ENCODE data around the gene IMP3. TPM values are rescaled to one million over a fixed set of nuclear protein-coding genes. Genes with fewer than 3 reads are reported as not detected.
"Not testable (repeated sequence)": the region's sequence is repeated elsewhere in the genome, so short reads cannot be mapped to it uniquely, and the experiment has no call there.

The IMP3 gene, protein sequence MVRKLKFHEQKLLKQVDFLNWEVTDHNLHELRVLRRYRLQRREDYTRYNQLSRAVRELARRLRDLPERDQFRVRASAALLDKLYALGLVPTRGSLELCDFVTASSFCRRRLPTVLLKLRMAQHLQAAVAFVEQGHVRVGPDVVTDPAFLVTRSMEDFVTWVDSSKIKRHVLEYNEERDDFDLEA
- total RNA-seq, result 127 and 146 TPM in 2 replicates
- polyA plus RNA-seq (2012), result 52.5 TPM

DNA sequence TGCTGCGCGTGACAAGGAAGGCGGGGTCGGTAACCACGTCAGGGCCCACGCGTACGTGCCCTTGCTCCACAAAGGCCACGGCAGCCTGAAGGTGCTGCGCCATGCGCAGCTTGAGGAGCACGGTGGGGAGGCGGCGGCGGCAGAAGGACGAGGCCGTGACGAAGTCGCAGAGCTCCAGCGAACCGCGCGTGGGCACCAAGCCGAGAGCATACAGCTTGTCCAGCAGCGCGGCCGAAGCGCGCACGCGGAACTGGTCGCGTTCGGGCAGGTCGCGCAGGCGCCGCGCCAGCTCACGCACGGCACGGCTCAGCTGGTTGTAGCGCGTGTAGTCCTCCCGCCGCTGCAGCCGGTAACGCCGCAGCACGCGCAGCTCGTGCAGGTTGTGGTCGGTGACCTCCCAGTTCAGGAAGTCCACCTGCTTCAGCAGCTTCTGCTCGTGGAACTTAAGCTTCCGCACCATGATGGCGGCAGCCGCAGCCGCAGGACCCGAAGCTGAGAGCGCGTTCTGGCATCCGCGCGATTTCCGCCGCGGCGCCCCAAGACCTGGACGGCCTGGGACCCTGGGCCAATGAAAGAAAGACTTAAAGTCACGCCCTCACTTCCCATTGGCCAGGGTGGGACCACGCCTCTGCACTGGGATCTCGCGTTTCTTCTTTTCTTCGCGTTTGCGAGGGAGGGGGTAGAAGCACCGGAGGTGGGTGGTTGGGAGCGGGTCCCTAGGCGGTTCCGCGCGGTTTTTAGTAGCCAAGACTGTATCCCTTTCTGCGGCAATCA is at the start of gene IMP3:
Gene IMP3, minus strand, starts transcription at position 516 of the 774 bp plus-strand sequence. Its CDS starts 56 bp downstream, at position 460.
- peak; percentile 99 for DNase-seq (ENCODE audit: low read depth)

DNA sequence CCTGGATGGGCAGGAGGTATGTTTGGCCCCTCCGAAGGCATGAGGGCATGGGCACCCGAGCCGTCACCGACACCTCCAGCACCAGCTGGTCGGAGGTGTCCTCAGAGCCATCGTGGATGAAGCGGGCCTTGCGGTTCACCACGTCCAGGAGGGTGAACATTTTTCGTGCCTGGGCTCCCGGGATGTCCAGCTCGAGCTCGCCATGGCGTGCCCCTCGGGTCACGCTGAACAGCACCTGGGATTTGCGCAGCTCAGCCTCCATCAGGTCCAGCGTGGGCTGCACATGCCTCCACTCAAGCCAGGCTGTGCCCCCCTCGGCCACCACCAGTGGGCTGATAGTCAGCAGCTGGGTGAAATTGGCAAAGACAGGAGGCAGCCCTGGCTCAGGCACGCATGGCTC is 49.4 kb upstream of the IMP3 start:
- DNase-seq (ENCODE audit: low read depth), result not testable (repeated sequence)

DNA sequence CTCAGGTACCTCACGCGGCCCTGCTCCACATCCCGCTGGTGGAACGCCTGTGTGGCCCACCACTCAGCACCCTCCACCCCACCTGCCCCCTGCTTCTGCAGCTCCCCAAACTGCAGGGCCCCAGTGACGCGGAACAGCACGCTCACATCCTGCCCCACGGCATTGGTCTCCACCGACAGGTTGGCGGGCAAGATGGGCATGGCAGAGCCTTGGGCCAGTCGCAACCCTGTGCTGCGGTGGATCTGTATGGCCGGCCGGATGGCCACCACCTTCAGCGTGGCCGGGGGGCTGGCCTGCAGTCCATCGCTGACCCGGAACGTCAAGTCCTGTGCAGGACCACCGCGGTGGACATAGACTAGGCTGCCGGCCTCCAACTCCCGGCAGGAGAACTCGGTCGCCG is 48.8 kb upstream of the IMP3 start:
- no peak for DNase-seq (ENCODE audit: low read depth)

DNA sequence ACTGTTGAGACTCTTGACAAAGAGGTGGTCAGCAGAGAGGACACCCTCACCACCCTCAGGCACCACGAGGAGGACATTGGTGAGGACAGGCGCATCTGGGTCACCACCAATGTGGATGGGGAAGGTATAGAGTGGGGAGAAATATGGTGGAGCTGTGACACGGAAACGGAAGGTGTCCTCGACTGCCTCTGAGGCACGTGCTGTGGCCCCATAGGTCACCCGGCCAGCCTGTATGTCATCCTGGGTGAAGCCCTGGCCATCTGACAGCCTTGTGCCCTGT is 48.2 kb upstream of the IMP3 start:
- DNase-seq (ENCODE audit: low read depth), result no peak

DNA sequence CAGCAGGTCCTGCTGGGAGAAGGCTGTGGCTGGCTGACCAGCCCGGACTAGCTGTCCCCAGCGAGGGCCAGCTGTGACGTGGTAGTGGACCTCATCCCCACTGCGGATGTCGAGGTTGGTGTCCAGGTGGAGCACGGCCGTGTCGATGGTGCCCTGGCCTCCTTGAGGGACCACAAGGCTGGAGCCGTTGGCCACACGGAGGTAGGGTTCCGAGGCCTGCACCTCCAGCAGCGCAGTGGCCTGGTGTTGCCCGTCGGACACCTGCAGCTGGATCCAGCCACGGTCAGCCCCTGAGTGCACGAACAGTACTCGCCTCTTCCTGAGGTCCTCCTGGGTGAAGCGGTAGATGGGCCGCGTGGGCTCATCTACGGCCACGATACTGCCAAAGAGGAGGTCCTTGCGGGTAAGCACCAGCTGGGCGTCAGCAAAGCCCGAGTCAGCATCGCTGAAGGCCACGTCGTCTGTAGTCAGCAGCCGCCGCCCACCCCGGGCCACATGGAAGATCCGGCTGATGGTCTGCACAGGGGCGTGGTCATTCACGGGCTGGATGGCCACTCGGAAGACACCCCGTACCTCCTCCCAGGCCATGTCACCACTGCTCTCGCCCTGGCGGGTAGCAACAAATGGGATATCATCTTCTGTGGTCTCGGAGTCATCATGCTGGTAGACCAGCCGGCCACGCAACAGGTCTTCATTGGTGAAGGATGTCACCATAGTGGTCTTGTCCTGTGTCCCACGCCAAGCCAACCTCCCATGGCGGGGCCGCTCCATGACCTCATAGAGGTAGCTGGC is 47.7 kb upstream of the IMP3 start:
- no peak for DNase-seq (ENCODE audit: low read depth)

DNA sequence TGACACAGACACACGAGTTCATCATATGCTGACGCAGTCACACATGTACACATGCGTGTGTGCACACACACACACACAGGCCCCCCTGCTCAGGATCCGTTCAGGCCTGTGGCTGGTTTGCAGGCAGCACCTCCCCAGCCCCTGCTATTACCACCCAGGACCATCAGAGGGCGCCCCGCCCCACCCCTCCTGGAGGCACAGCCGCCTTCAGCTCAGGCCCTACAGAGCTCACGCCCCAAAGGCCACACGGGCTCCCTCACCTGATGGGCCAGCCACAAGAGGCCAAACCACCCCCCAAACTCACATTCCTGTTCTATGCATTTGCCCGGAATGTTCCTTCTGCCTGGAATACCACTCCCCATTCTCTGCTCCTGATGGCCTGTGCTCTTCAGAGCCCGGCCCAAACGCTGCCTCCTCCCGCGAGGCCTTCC is 46.2 kb upstream of the IMP3 start:
- DNase-seq (ENCODE audit: low read depth), result peak; percentile 68

DNA sequence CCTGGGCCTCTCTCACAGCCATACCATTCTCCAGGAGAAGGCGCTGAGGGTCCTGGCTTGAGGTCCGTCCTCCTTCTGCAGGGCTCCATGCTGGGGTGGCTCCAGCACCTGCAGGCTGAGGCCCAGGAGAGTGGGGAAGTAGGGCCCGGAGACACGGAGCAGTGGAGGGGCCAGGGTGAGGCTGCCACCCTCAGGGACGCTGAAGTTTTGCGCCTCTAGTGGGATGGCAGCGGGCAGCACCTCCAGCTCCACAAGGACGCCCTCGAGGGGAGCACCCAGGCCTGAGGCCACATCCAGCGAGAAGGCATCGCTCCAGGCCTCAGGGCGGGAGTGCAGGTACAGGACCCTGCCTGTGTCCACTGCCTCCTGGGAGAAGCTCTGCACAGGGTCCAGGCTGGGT is 45.2 kb upstream of the IMP3 start:
- DNase-seq (ENCODE audit: low read depth), result no peak

DNA sequence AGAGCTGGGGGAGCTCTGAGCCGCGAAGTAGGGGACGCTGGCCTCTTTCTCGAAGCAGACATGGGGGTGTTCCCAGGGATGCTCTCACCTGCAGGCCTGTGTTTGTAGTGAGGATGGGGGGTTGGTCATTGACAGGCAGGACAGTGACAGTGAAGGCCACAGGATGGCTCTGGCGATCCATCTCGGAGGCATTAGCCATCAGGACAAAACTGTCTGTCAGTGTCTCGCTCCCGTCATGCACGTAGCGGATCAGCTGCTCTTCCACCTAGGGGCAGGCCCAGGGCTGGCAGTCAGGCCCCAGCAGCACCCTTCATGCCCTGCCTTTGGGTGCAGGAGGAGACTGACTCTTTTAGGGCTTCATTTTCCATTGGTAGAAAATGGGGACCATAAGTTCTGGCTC is 44.6 kb upstream of the IMP3 start:
- no peak for DNase-seq (ENCODE audit: low read depth)

DNA sequence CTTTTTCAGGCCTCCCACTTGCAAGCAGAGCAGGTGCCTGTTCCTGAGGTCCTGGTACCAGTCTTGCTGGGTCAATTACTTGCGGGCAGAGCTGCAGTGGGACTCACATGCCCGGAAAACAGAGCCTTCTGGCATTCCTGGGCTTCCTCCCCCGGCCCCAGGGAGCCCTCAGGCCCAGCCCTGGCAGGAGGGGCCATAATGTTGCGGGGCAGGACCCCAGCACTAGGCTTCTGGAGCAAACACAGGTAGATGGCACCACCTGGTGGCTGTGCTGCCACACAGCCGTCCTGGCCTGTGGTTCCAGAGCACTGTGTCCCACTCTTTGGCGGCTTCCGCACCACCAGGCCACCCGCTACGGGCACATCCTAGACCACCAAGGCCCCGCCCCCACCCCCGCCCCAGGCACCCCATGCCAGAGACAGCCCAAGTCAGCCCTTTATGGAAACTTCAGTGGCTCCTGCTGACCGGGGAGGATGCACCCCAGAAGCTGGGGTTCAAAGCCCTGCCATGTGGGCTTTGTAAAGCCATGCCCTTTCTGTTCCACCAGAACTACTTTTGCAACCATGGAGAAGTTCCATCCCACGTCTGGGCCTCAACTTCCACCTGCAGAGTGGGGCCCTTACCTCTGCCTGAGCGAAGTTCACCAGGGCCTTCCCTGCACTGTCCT is 43.8 kb upstream of the IMP3 start:
- peak; percentile 59 for DNase-seq (ENCODE audit: low read depth)

DNA sequence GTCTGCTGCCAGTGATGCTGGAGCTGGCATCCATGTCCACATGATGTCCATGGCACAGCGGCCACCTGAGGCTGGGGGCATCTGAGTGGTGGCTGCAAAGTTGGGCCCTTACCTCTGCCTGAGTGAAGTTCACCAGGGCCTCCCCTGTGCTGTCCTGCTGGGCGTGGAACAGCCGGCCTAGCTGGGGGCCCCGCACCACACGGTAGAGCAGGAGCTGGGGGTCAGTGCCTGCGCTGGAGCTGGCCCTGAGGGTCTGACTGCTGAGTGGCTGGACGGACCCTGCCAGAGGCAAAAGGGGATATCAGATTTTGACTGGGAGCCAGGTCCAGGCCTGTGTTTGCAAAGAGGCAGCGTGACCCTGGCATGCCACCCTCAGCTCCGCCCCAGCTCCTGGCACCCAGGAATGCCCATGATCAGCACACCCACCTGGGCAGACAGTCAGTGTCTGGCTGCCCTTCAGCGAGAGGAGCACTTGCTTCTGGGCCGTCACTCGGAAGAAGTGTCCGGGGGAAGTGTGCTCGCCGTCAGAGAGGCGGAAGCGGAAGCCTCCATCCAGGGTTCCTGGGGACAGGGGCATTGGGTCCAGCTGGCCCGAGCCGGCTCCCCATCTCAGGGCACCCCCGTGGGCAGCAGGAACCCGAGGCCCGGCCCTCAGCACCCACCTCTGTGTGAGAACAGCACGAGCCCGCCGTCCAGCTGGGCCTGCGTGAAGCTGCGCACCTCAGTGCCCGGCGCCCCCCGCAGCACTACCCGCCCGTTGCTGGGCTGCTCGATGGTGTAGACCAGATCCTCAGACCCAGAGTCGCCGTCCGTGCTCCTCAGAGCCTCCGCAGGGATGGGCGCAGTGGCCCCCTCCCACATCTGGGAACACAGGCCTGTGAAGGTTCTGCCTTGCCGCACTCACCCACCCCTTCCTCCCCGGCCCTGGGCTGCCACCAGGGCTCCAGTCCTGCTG is 42.4 kb upstream of the IMP3 start:
- no peak for DNase-seq (ENCODE audit: low read depth)

DNA sequence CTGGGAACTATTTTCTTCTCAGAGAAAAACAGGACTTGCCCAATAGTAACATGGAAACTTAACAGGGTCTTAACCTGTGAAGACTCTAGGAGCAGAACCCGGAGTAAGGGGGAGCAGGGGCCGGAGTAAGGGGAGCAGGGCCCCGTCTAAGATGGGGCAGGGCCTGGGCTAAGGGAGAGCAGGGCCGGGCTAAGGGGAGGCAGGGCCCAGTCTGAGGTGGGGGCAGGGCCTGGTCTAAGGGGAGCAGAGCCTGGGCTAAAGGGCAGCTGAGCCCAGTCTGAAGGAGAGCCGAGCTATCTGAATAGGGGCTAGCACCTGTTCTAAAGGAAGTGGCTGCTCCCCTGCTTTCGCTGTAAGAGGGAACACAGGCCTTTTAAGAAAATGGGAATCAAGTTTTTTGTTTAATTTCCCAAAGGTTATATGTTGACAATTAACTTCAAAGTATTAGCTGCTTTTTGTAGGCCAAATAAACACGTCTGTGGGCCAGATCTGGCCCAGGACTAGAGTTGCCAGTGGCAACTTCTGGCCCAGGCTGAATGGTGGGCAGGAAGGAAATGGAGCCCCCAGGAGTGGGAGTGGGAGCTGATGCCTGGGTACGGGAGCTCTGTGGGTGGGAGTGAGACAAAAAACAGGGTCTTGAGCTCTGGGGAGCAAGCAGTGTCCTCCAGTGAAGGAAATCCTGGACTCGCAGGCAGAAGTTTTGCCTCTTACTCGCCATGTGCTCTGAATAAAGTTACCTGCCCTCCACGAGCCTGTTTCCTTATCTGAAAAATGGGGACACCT is 40.2 kb upstream of the IMP3 start:
- no peak for DNase-seq (ENCODE audit: low read depth)

DNA sequence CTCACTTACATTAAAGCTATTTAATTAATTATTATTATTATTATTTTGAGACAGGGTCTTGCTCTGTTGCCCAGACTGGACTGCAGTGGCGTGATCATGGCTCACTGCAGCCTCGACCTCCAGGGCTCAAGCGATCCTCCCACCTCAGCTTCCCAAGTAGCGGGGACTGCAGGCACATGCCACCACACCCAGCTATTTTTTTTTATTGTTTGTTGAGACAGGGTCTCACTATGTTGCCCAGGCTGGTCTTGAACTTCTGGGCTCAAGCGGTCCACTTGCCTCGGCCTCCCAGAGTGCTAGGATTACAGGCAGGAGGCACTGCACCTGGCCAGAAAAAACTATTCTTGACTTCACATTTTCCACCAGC is 38.3 kb upstream of the IMP3 start:
- not testable (repeated sequence) for DNase-seq (ENCODE audit: low read depth)

DNA sequence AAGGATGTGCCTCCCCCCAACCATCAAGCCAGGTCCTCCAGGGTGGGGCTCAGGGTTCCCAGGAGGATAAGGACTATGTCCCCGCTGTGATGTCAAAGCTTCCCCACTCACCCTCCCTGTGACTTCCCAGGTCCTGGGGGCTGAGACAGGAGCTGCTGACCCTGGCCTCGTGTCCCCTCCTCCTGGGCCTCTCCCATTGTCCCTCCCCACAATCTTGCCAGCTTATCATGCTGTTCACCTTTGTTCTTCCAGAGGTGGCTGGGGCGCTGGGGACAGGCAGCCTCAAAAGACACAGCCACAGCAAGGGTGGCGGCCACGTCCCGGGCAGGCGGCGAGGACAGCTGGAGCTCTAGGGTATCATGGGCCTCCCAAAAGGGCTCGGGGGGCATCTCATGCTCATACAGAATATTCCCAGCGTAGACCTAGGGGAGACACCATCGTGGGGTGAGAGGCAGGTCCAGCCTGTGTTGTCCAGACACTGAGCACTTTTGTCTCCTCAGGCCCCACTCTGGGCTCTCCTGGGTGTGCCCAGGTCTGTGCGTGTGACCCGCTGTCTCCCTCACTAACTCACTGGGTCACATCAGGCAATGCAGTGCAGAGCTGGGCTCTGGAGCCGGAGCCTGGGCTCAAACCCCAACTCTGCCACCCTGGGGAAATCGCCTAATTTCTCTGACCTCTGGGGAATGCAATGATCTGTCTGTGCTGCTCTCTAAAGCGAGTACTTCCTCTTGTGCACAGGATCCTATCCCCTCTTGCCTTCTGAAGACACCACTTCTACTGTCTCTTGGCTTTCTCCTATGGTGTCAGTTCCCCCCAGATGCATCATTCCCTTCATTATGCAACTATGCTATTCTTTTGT is 37.7 kb upstream of the IMP3 start:
- DNase-seq (ENCODE audit: low read depth), result no peak

DNA sequence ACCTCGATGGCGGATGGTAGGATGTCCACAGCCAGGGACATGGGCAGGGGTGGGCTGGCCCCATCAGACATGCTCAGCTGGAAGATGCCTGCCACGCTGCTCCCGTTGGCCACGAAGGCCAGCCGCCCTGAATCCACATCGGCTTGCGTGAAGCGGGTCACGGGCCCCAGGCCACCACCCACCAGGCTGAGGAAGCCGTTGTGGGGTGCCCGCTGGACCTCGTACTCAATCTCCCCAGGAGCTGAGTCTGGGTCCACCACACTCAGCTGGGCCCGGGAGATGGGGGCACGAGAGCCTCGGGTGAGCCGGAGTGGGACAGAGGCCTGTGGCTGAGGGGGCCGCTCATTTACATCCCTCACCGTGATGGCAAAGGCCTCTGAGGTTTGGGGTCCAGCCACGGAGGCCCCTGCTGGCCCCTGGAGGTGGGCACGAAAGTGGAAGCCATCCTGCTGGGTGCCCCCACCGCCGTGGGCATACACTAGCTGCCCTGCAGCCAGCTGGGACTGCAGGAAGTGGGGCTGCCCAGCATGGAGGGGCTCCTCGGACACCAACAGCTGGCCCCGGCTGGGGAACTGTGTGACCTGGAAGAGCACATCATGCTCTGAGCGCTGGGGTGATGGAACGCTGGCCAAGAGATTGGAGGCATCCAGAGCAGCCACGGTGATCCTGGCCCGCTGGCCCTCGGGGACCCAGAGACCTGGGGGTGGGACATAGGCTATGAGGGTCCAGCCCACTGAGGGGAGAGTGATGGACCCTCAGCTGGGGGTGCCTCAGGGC is 36.9 kb upstream of the IMP3 start:
- DNase-seq (ENCODE audit: low read depth), result no peak

DNA sequence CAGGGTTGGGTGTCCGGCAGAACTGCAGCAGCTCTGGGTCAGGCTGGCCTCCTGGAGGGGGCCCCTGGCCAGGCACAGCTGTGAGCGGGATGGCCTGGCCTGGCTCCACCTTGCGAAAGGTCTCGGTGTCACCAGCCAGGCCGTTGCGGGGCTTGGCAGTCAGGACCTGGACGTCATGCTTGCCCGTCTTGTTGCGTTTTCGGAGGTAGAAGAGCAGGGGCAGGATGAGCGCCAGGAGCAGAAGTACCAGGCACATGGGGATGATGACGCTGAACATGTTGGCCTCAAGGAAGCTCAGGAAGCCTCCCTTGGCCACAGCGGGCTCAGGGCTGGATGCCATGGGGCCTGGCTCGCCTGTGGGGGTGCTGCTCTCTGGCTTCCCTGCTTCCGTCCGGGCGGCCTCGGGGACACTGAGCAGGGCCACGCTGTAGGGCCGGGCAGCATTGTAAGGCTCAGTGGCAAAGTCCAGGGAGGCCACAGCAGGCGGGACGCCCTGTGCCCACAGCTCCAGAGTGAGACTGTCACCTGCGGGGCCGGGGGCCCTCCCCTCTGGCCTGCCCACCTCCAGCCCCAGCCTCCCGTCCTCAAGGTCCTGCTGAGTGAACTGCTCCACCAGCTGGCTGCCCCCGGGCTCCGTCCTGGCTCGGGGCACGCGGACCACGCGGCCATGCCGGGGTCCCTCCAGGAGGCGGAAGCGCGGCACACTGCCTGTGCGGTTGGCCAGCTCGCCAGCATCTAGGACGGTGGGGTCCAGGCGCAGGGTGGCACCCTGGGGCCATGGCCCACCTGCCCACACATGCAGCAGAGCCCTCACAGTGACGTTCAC is 35.8 kb upstream of the IMP3 start:
- DNase-seq (ENCODE audit: low read depth), result no peak

DNA sequence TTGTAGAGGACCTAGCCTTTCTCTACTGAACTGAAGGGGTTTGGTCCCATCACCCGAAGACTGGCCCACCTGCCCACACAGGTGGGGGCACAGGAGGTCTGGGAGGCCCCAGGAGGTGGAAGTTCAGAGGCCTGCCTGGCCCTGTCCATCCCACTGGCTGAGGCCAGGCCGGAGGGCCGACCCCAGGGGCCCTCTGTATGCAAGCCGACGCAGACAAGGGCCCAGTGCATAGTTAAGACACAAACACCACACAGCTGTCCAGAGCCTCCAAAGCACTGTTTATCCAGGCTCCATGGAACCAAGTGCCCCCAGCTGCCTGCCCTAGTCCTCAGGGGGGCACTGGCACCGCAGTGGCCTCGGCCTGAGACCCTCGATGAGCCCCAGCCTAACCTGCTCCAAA is 34.3 kb upstream of the IMP3 start:
- DNase-seq (ENCODE audit: low read depth), result no peak

All from myocyte (in vitro differentiated cells).